AG04449 (cell line): ENCODE data around the gene RHOA.
"Not testable (repeated sequence)": the region's sequence is repeated elsewhere in the genome, so short reads cannot be mapped to it uniquely, and the experiment has no call there.

Experiments used
- CTCF ChIA-PET: fragments of 350-600 bp; formaldehyde crosslinking; extraction: SDS; loops from one replicate; lab custom pipeline; 2021; ENCODE audit warnings: antibody characterized with exemption; lab: Yijun Ruan, JAX
- POLR2A ChIA-PET: fragments of 400-600, 350-600 bp; formaldehyde crosslinking; extraction: SDS; loops from one replicate; lab custom pipeline; 2020; ENCODE audit warnings: antibody characterized with exemption, inconsistent platforms; lab: Yijun Ruan, JAX
- DNase-seq: peaks from one replicate; pipeline ENCODE4 v3.0.0-alpha.2; 2010; ENCODE audit warnings: low read depth, low spot score
- H3K4me3 ChIP-seq: 2 replicates; pipeline ENCODE4 v1.5.1; 2011; ENCODE audit warnings: low read depth, mild to moderate bottlenecking, control low read depth, low read length
- CTCF ChIP-seq: IDR thresholded peaks from one replicate; pipeline ENCODE4 v1.5.1; 2011; ENCODE audit warnings: mild to moderate bottlenecking, moderate library complexity, low read length, control low read depth, inconsistent platforms; ENCODE audit not compliant: insufficient read depth; ENCODE audit errors: missing control alignments

Gene RHOA

DNA sequence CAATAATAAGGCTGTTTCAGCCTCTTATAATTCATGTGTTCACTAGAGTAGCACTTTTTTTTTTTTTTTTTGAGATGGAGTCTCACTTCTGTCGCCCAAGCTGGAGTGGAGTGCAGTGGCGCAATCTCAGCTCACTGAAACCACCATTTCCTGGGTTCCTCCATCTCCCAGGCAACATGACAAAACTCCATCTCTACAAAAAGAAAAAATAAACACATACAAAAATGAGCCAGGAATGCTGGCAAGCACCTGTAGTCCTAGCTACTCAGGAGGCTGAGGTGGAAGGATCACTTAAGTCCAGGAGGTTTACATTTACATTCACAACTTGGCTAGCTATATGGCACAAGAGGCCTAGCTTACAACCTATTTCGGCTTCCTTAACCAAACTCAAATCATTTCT, 78.7 kb downstream of the RHOA start:
- TF ChIP-seq CTCF, result no peak
- ChIA-PET CTCF (interaction anchor here (1.7 kb wide), 1 partner anchor 116 kb away, joined by 4 read pairs; no protein-coding TSS in a partner anchor), POLR2A (no interaction called here)
- DNase-seq, result no peak
- no peak overlapping the region for H3K4me3 ChIP-seq

DNA sequence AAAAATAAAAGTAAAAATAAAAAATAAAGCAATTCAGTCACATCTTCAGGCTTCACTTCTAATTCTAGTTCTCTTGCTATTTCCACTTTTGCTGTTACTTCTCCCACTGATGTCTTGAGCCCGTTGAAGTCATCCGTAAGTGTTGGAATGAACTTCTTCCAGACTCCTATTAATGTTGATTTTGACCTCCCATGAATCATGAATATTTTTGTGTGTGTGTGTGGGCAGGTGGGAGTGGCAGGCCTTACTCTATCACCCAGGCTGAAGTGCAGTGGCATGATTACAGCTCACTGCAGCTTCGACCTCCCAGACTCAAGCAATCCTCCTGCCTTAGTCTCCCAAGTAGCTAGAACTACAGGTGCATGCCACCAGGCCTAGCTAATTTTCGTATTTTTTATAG, 82.6 kb downstream of the RHOA start:
- no peak overlapping the region for H3K4me3 ChIP-seq
- POLR2A ChIA-PET, result no interaction called here
- CTCF ChIA-PET, result interaction anchor here (1.2 to 2.3 kb wide), 2 partner anchors 10 to 120 kb away, joined by 3 to 4 read pairs; partner anchors contain the start of gene USP4
- DNase-seq, result no peak
- no peak for TF ChIP-seq CTCF

GRCh38 chr3:49328350-49328749, 83.4 kb downstream of the RHOA start:
- H3K4me3 ChIP-seq, DNase-seq, POLR2A ChIA-PET: not testable (repeated sequence)
- CTCF ChIA-PET, result interaction anchor here (1.2 kb wide), 1 partner anchor 121 kb away, joined by 3 read pairs; no protein-coding TSS in a partner anchor

- CTCF ChIA-PET, result interaction anchor here (1.3 kb wide), 1 partner anchor 10 kb away, joined by 5 read pairs; no protein-coding TSS in a partner anchor
- POLR2A ChIA-PET, result no interaction called here
- H3K4me3 ChIP-seq, result no peak overlapping the region
- no peak for DNase-seq
- peak; percentile 2 for TF ChIP-seq CTCF
Observed at GRCh38 chr3:49327485-49327884, 84.3 kb downstream of the RHOA start.

GRCh38 chr3:49324768-49325167, 87.0 kb downstream of the RHOA start:
- H3K4me3 ChIP-seq, result no peak overlapping the region
- DNase-seq, result no peak
- ChIA-PET CTCF (interaction anchor here (1.0 to 2.5 kb wide), 3 partner anchors 10 to 154 kb away, joined by 4 to 8 read pairs (median 5); partner anchors contain the start of gene KLHDC8B), POLR2A (no interaction called here)
- TF ChIP-seq CTCF, result no peak

GRCh38 chr3:49316696-49317457, 94.9 kb downstream of the RHOA start:
- POLR2A ChIA-PET, result interaction anchor here (0.7 kb wide), 1 partner anchor 431 kb away, joined by 3 read pairs; no protein-coding TSS in a partner anchor
- DNase-seq, result no peak
- TF ChIP-seq CTCF, result no peak
- H3K4me3 ChIP-seq, result no peak overlapping the region
- CTCF ChIA-PET, result interaction anchor here (0.9 to 1.1 kb wide), 2 partner anchors 23 to 132 kb away, joined by 3 read pairs; partner anchors contain the start of gene USP4
